HL-60 (cell line): Measurements from ENCODE around the gene HDX.

ENCODE experiments used
- DNase-seq, 2 experiments: peaks; one replicate each; pipeline ENCODE4 v3.0.0-alpha.2; 2010 to 2020; ENCODE audit warnings: low read depth in 1 of 2, low spot score in 1 of 2
- H3K27ac ChIP-seq: fragments of 250-450 bp; sonication (Bioruptor Pico); replicated peaks from 2 replicates; pipeline ENCODE4 v1.5.1; 2020; ENCODE audit warnings: mild to moderate bottlenecking, moderate library complexity
- H3K27me3 ChIP-seq: fragments of 250-450 bp; sonication (Bioruptor Pico); 2 replicates; pipeline ENCODE4 v1.5.1; 2021; ENCODE audit warnings: mild to moderate bottlenecking, moderate library complexity; ENCODE audit not compliant: insufficient read depth, poor library complexity, severe bottlenecking
- H3K4me3 ChIP-seq: replicated peaks from 2 replicates; pipeline ENCODE4 v1.5.1; 2011; ENCODE audit warnings: mild to moderate bottlenecking, control low read depth, low read length; ENCODE audit not compliant: insufficient read depth
- CTCF ChIP-seq: IDR thresholded peaks from one replicate; pipeline ENCODE4 v1.5.1; 2011; ENCODE audit warnings: low read length, control low read depth, inconsistent platforms; ENCODE audit not compliant: insufficient read depth
- GABPA ChIP-seq: IDR thresholded peaks from 2 replicates; pipeline ENCODE4 v1.6.1; 2012; ENCODE audit warnings: low read depth
- POLR2AphosphoS5 ChIP-seq: IDR thresholded peaks from 2 replicates; pipeline ENCODE4 v1.6.1; 2012; ENCODE audit warnings: low read depth
- REST ChIP-seq: IDR thresholded peaks from 2 replicates; pipeline ENCODE4 v1.6.1; 2012; ENCODE audit warnings: low read depth; ENCODE audit not compliant: insufficient replicate concordance
- SPI1 ChIP-seq: IDR thresholded peaks from 2 replicates; pipeline ENCODE4 v1.6.1; 2012; ENCODE audit warnings: low read depth, mild to moderate bottlenecking, borderline replicate concordance

HDX gene

GRCh38 chrX:84475596-84475995, 26.7 kb downstream of the HDX start:
- DNase-seq: no peak
- no peak for TF ChIP-seq REST
- TF ChIP-seq POLR2AphosphoS5: no peak
- no peak for TF ChIP-seq CTCF
- no peak for TF ChIP-seq GABPA
- TF ChIP-seq SPI1: no peak
- Histone ChIP-seq H3K27me3 (no peaks in the 10 kb centered on the region), H3K27ac (no peak overlapping the region), H3K4me3 (no peak overlapping the region)

GRCh38 chrX:84475101-84475500, 27.2 kb downstream of the HDX start:
- Histone ChIP-seq H3K4me3 (no peak overlapping the region), H3K27me3 (no peaks in the 10 kb centered on the region), H3K27ac (no peak overlapping the region)
- no peak for DNase-seq
- TF ChIP-seq CTCF (no peak), POLR2AphosphoS5 (no peak)

- no peak overlapping the region for H3K27ac ChIP-seq
- H3K4me3 ChIP-seq: no peak overlapping the region
- TF ChIP-seq SPI1 (no peak), GABPA (no peak), CTCF (no peak), POLR2AphosphoS5 (no peak), REST (no peak)
- no peaks in the 10 kb centered on the region for H3K27me3 ChIP-seq
- DNase-seq: no peak
Measured at GRCh38 chrX:84469226-84469625, 33.0 kb downstream of the HDX start.

GRCh38 chrX:84467898-84468297, 34.4 kb downstream of the HDX start:
- TF ChIP-seq SPI1 (no peak), GABPA (no peak), CTCF (no peak), REST (no peak), POLR2AphosphoS5 (no peak)
- H3K27me3 ChIP-seq: no peaks in the 10 kb centered on the region
- no peak for DNase-seq
- no peak overlapping the region for H3K4me3 ChIP-seq
- no peak overlapping the region for H3K27ac ChIP-seq
